ENCODE data around the gene SMG1. TPM values are rescaled to one million over a fixed set of nuclear protein-coding genes. Genes with fewer than 3 reads are reported as not detected.

SMG1 gene
- total RNA-seq, 1 experiment from 2014 or later = 125 TPM

- Histone ChIP-seq H3K4me1 (replicated peaks; ENCODE audit: insufficient read depth) (peaks cover 36% of the 10 kb centered on the region), H2AFZ (no peak overlapping the region), H3K27me3 (ENCODE audit: insufficient read depth, low read depth) (no peaks in the 10 kb centered on the region), H3F3A (ENCODE audit: insufficient read depth, low read depth) (peaks cover 38% of the 10 kb centered on the region), H3K4me2 (0 out of 2 replicates have a peak overlapping the region, but pooled peaks have one; percentile 3), H3K4me3 (no peak overlapping the region), H3K9me2 (ENCODE audit: insufficient read depth) (no peaks in the 10 kb centered on the region), H4K20me1 (ENCODE audit: insufficient read depth) (peaks cover 16% of the 10 kb centered on the region), H3K27ac (peak overlapping the region; percentile 55), H3K9me3 (ENCODE audit: insufficient read depth, low read depth) (no peaks in the 10 kb centered on the region), H3K79me2 (ENCODE audit: low read depth) (peaks cover 25% of the 10 kb centered on the region), H3K36me3 (ENCODE audit: low read depth) (peaks cover 11% of the 10 kb centered on the region; the same call in 1 of the 2 replicates)
- TF ChIP-seq EZH2 (IDR thresholded peaks at IDR 0.05; ENCODE audit: low read depth) = no peak
- TF ChIP-seq CTCF (conservative IDR thresholded peaks at IDR 0.05) = no peak
- no TSS peak for BruUV-seq (replicated peaks)
- POLR2A ChIA-PET (ENCODE audit: unreplicated experiment) = interaction anchor here (0.5 to 1.2 kb wide), 5 partner anchors 14 to 624 kb away, joined by 3 to 8 read pairs (median 3); partner anchors contain the start of gene RPS15A
- DNase-seq = no peak
- intact Hi-C loops (cut with micrococcal nuclease; ENCODE audit: unreplicated experiment) = loop anchor here (5.0 kb wide), 3 partner anchors 163 to 263 kb away; partner anchors contain the start of genes COQ7 and TMC7
- CTCF ChIA-PET = interaction anchor here (0.5 to 0.7 kb wide), 7 partner anchors 14 to 704 kb away, joined by 3 to 8 read pairs (median 4); partner anchors contain the start of gene TMC7
Observed at GRCh38 chr16:18803569-18804462, 122.4 kb downstream of the SMG1 start.

GRCh38 chr16:18802767-18803343 lies 123.4 kb downstream of the SMG1 start:
- no peak overlapping the region; the same call in 1 of the 2 replicates for H3K4me2 ChIP-seq
- no peak for TF ChIP-seq CTCF (conservative IDR thresholded peaks at IDR 0.05)
- no peak for TF ChIP-seq EZH2 (IDR thresholded peaks at IDR 0.05; ENCODE audit: low read depth)
- H3K4me3 ChIP-seq = no peak overlapping the region
- CTCF ChIA-PET = interaction anchor here (0.6 to 0.7 kb wide), 4 partner anchors 15 to 705 kb away, joined by 3 to 6 read pairs (median 4); no protein-coding TSS in a partner anchor
- intact Hi-C loops (cut with micrococcal nuclease; ENCODE audit: unreplicated experiment) = loop anchor here (5.0 kb wide), 3 partner anchors 164 to 264 kb away; partner anchors contain the start of genes COQ7 and TMC7
- peaks cover 38% of the 10 kb centered on the region for H3F3A ChIP-seq (ENCODE audit: insufficient read depth, low read depth)
- peak overlapping the region; percentile 17; the same call in 1 of the 2 replicates for H3K27ac ChIP-seq
- H3K79me2 ChIP-seq (ENCODE audit: low read depth) = peaks cover 35% of the 10 kb centered on the region
- no TSS peak for BruUV-seq (replicated peaks)
- H4K20me1 ChIP-seq (ENCODE audit: insufficient read depth) = peaks cover 25% of the 10 kb centered on the region
- H3K9me2 ChIP-seq (ENCODE audit: insufficient read depth) = no peaks in the 10 kb centered on the region
- DNase-seq = no peak
- H3K4me1 ChIP-seq (replicated peaks; ENCODE audit: insufficient read depth) = peaks cover 45% of the 10 kb centered on the region
- H2AFZ ChIP-seq = no peak overlapping the region
- H3K36me3 ChIP-seq (ENCODE audit: low read depth) = peaks cover 11% of the 10 kb centered on the region; the same call in 1 of the 2 replicates
- no peaks in the 10 kb centered on the region for H3K27me3 ChIP-seq (ENCODE audit: insufficient read depth, low read depth)
- POLR2A ChIA-PET (ENCODE audit: unreplicated experiment) = interaction anchor here (0.6 kb wide), 1 partner anchor 15 kb away, joined by 7 read pairs; no protein-coding TSS in a partner anchor
- H3K9me3 ChIP-seq (ENCODE audit: insufficient read depth, low read depth) = no peaks in the 10 kb centered on the region

Data from PC-9 (cell line).